RWPE1 (cell line): ENCODE results near the gene ASAH2.

Source experiments
- CTCF ChIA-PET: fragments of 350-600 bp; sonication (Branson Sonifier 250); formaldehyde crosslinking; extraction: SDS; loops from one replicate; lab custom pipeline; 2021; lab: Yijun Ruan, JAX
- POLR2A ChIA-PET: fragments of 400-600 bp; formaldehyde crosslinking; extraction: SDS; loops from one replicate; lab custom pipeline; 2020; ENCODE audit warnings: antibody characterized with exemption; ENCODE audit not compliant: low non-redundant PET; lab: Yijun Ruan, JAX
- DNase-seq: peaks from one replicate; pipeline ENCODE4 v3.0.0; 2012; ENCODE audit warnings: low spot score
- H3K27ac ChIP-seq: fragments of 450-650 bp; 2 replicates; pipeline ENCODE4 v1.5.1; 2017
- CTCF ChIP-seq: fragments of 450-650 bp; conservative IDR thresholded peaks from 2 replicates; pipeline ENCODE4 v1.5.1; 2017; ENCODE audit warnings: low read depth, mild to moderate bottlenecking

Gene ASAH2

GRCh38 chr10:50234486-50234885 is 16.8 kb downstream of the ASAH2 start:
- H3K27ac ChIP-seq, result no peak overlapping the region
- TF ChIP-seq CTCF, result no peak
- POLR2A ChIA-PET, result no interaction called here
- DNase-seq, result no peak
- CTCF ChIA-PET, result interaction anchor here (0.6 kb wide), 2 partner anchors 25 to 80 kb away, joined by 3 read pairs; no protein-coding TSS in a partner anchor

- ChIA-PET POLR2A (no interaction called here), CTCF (no interaction called here)
- DNase-seq, result no peak
- H3K27ac ChIP-seq, result no peak overlapping the region
- TF ChIP-seq CTCF, result no peak
Observed at GRCh38 chr10:50232261-50232639, 19.1 kb downstream of the ASAH2 start.

- ChIA-PET POLR2A (no interaction called here), CTCF (no interaction called here)
- no peak overlapping the region for H3K27ac ChIP-seq
- no peak for DNase-seq
- no peak for TF ChIP-seq CTCF
Observed at GRCh38 chr10:50231515-50232260, 19.6 kb downstream of the ASAH2 start.

- no peak overlapping the region for H3K27ac ChIP-seq
- ChIA-PET CTCF (no interaction called here), POLR2A (no interaction called here)
- no peak for DNase-seq
- no peak for TF ChIP-seq CTCF
Observed at GRCh38 chr10:50229460-50229859, 21.9 kb downstream of the ASAH2 start.

GRCh38 chr10:50228672-50229071 is 22.6 kb downstream of the ASAH2 start:
- H3K27ac ChIP-seq, result no peak overlapping the region
- TF ChIP-seq CTCF, result no peak
- DNase-seq, result no peak
- ChIA-PET POLR2A (no interaction called here), CTCF (no interaction called here)

- no peak for DNase-seq
- no peak overlapping the region for H3K27ac ChIP-seq
- CTCF ChIA-PET, result no interaction called here
- no peak for TF ChIP-seq CTCF
- POLR2A ChIA-PET, result no interaction called here
Observed at GRCh38 chr10:50226610-50227009, 24.7 kb downstream of the ASAH2 start.
